HepG2 (cell line): ENCODE results near the gene HAUS1. TPM values are rescaled to one million over a fixed set of nuclear protein-coding genes. Genes with fewer than 3 reads are reported as not detected.
A peak's percentile ranks its signal among the peaks of the same experiment; 100 is the strongest.

Experiments
- BCL6 ChIP-seq: IDR thresholded peaks from 2 replicates; pipeline ENCODE4 v1.6.1; 2016; ENCODE audit warnings: missing genetic modification reagents, missing compliant biosample characterization
- CERS6 ChIP-seq: sonication (generic); formaldehyde crosslinking; IDR thresholded peaks from 2 replicates; pipeline ENCODE4 v1.5.0; 2020; ENCODE audit warnings: missing genetic modification reagents
- KDM3A ChIP-seq: IDR thresholded peaks from 2 replicates; pipeline ENCODE4 v1.6.1; 2018; ENCODE audit warnings: low read depth, missing compliant biosample characterization
- KLF13 ChIP-seq: sonication (generic); formaldehyde crosslinking; IDR thresholded peaks from 2 replicates; pipeline ENCODE4 v1.4.0; 2020; ENCODE audit warnings: mild to moderate bottlenecking, missing genetic modification reagents
- MAX ChIP-seq: IDR thresholded peaks from 2 replicates; pipeline ENCODE4 v1.6.1; 2012; ENCODE audit warnings: inconsistent platforms
- NCOA5 ChIP-seq: sonication (generic); formaldehyde crosslinking; IDR thresholded peaks from 2 replicates; pipeline ENCODE4 v1.4.0; 2020; ENCODE audit warnings: missing genetic modification reagents
- NFE2L2 ChIP-seq: fragments of 150-350 bp; IDR thresholded peaks from 2 replicates; pipeline ENCODE4 v1.6.1; 2014; ENCODE audit warnings: low read length
- NKX3-1 ChIP-seq: sonication (generic); formaldehyde crosslinking; IDR thresholded peaks from 2 replicates; pipeline ENCODE4 v1.5.0; 2020; ENCODE audit warnings: missing genetic modification reagents
- NPAS2 ChIP-seq: sonication (generic); formaldehyde crosslinking; IDR thresholded peaks from 2 replicates; pipeline ENCODE4 v1.8.0; 2022; ENCODE audit warnings: mild to moderate bottlenecking, missing genetic modification reagents, borderline replicate concordance
- RBAK ChIP-seq: sonication (generic); formaldehyde crosslinking; IDR thresholded peaks from 2 replicates; pipeline ENCODE4 v1.5.1; 2020; ENCODE audit warnings: mild to moderate bottlenecking, missing genetic modification reagents
- TAF15 ChIP-seq: fragments of 200-400 bp; formaldehyde crosslinking; IDR thresholded peaks from one replicate; pipeline ENCODE4 v1.6.1; 2018; ENCODE audit warnings: mild to moderate bottlenecking, low read depth, low read length; ENCODE audit not compliant: poor library complexity, severe bottlenecking
- TFAP4 ChIP-seq: sonication (generic); IDR thresholded peaks from 2 replicates; pipeline ENCODE4 v1.6.1; 2016; ENCODE audit warnings: low read depth, borderline replicate concordance
- ZBTB7B ChIP-seq: sonication (generic); formaldehyde crosslinking; IDR thresholded peaks from 2 replicates; pipeline ENCODE4 v1.4.0; 2020; ENCODE audit warnings: missing genetic modification reagents
- ZNF138 ChIP-seq: sonication (generic); formaldehyde crosslinking; IDR thresholded peaks from 2 replicates; pipeline ENCODE4 v1.5.0; 2020; ENCODE audit warnings: mild to moderate bottlenecking, low read depth, missing genetic modification reagents
- ZNF160 ChIP-seq: sonication (generic); formaldehyde crosslinking; IDR thresholded peaks from 2 replicates; pipeline ENCODE4 v1.8.0; 2022; ENCODE audit warnings: mild to moderate bottlenecking, inconsistent platforms, missing genetic modification reagents
- ZNF329 ChIP-seq: sonication (generic); formaldehyde crosslinking; IDR thresholded peaks from 2 replicates; pipeline ENCODE4 v1.9.0; 2021; ENCODE audit warnings: low read depth, mild to moderate bottlenecking, missing genetic modification reagents
- ZNF431 ChIP-seq: sonication (generic); formaldehyde crosslinking; IDR thresholded peaks from 2 replicates; pipeline ENCODE4 v1.9.0; 2022; ENCODE audit warnings: missing genetic modification reagents, low read depth, mild to moderate bottlenecking, borderline replicate concordance
- ZNF850 ChIP-seq: sonication (generic); formaldehyde crosslinking; conservative IDR thresholded peaks from 2 replicates; pipeline ENCODE4 v1.9.0; 2021; ENCODE audit warnings: mild to moderate bottlenecking, missing genetic modification reagents
- ZSCAN21 ChIP-seq: sonication (generic); formaldehyde crosslinking; IDR thresholded peaks from 2 replicates; pipeline ENCODE4 v1.8.0; 2022; ENCODE audit warnings: mild to moderate bottlenecking, missing genetic modification reagents, moderate library complexity, borderline replicate concordance
- polyA plus RNA-seq, 8 experiments: library from polyadenylated mRNA; depleted of rRNA in 3 of 8; stranded (reverse) in 7 of 8; unstranded in 1 of 8; fragments of >200 nt; fragmentation: Illumina TruSeq in 4 of 8; extraction: Trizol in 4 of 8; gene quantifications; 2 replicates each; pipeline versions ENCODE4 v1.2.1 to v1.2.3, GENCODE V29; 2011 to 2016; ENCODE audit warnings: low read depth in 4 of 8, missing spikeins in 1 of 8, mixed read lengths in 1 of 8; ENCODE audit not compliant: insufficient read depth in 1 of 8
- total RNA-seq, 5 experiments: library from RNA; depleted of rRNA; stranded (reverse); fragments of >200 nt; fragmentation: Illumina TruSeq; extraction: Trizol; gene quantifications; 2 replicates each; pipeline ENCODE4 v1.2.3, GENCODE V29; 2016; ENCODE audit warnings: low read depth in 1 of 5
- TF ChIP-seq, protein P1 (sequence below): sonication (generic); formaldehyde crosslinking; IDR thresholded peaks from 2 replicates; pipeline ENCODE4 v1.5.0; 2020; ENCODE audit warnings: mild to moderate bottlenecking, missing genetic modification reagents, borderline replicate concordance
- TF ChIP-seq, protein P2 (sequence below): sonication (generic); formaldehyde crosslinking; conservative IDR thresholded peaks from 2 replicates; pipeline ENCODE4 v1.5.0; 2020; ENCODE audit warnings: missing genetic modification reagents
- TF ChIP-seq, protein P3 (sequence below): sonication (generic); formaldehyde crosslinking; IDR thresholded peaks from 2 replicates; pipeline ENCODE4 v1.4.0; 2020; ENCODE audit warnings: missing genetic modification reagents

The HAUS1 gene
- total and polyA plus RNA-seq, 2 of the 13 experiments (the other 11 are each of a cell fraction or from before 2014, with no cell fraction given) = 20.6 to 59.2 TPM

DNA sequence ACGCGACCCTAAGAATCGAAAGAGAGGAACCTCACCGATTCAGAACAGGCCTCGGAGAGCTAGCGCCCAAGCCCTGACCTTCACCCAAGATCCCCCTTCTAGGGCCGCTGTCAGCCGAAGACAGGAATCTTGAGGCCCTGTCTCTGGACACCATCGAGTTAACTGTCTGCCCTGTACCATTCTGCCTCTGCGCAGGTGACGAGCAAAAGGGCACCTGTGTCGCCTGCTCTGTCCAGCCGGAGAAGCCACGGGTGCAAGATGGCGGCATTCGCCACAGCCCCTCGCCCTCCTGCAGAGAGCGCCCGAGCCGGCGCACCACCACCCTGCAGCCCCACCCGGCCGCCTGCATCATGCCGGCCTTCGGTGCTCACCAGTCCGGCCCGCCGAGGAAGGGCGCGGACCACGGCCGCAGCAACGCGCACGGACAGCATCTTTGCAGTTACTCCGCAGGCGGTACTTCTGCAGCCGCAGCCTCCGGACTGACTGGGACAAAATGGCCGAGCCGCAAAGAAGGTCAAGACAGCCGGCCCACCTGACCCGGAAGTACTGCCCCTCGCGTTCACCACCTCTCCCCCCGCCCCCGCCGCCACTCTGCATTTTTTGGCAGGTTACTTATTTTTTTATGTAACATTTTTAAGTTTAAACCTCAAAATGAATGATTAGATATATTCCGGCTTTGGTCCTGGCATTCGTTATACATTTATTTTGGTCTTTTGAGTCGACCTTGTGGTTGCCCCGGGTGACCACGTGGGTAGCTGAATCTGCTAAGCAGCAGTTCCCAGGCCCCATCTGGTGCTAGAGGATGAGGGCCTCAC lies 6.2 kb upstream of the HAUS1 start, which contains the start of gene ATP5F1A (continued):
- TF ChIP-seq CERS6 (CRISPR knock-in tag) (no peak), ZNF431 (no peak), KDM3A (CRISPR knock-in tag) (no peak), RBAK (no peak), ZNF160 (CRISPR knock-in tag) (peak; percentile 77; the same call in 1 of the 2 replicates), KLF13 (CRISPR knock-in tag) (0 out of 2 replicates have a peak, but pooled peaks have one; percentile 65), ZBTB7B (CRISPR knock-in tag) (peak; percentile 35; the same call in 1 of the 2 replicates), ZSCAN21 (CRISPR knock-in tag) (peak; percentile 39; the same call in 1 of the 2 replicates), NFE2L2 (no peak), ZNF138 (CRISPR knock-in tag) (no peak), NCOA5 (CRISPR knock-in tag) (no peak), BCL6 (CRISPR knock-in tag) (no peak), NKX3-1 (CRISPR knock-in tag) (peak; percentile 76; the same call in 1 of the 2 replicates), NPAS2 (CRISPR knock-in tag) (no peak), ZNF850 (CRISPR knock-in tag) (no peak), TAF15 (no peak), TFAP4 (peak; percentile 56; the same call in 1 of the 2 replicates), MAX (peak; percentile 93), ZNF329 (CRISPR knock-in tag) (0 out of 2 replicates have a peak, but pooled peaks have one; percentile 60)
- TF ChIP-seq, protein P1, sequence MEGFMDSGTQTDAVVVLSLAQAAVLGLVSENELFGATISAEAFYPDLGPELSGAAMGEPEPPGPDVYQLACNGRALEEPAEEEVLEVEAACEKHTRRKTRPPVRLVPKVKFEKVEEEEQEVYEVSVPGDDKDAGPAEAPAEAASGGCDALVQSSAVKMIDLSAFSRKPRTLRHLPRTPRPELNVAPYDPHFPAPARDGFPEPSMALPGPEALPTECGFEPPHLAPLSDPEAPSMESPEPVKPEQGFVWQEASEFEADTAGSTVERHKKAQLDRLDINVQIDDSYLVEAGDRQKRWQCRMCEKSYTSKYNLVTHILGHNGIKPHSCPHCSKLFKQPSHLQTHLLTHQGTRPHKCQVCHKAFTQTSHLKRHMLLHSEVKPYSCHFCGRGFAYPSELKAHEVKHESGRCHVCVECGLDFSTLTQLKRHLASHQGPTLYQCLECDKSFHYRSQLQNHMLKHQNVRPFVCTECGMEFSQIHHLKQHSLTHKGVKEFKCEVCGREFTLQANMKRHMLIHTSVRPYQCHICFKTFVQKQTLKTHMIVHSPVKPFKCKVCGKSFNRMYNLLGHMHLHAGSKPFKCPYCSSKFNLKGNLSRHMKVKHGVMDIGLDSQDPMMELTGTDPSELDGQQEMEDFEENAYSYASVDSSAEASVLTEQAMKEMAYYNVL = no peak
- TF ChIP-seq, protein P2, sequence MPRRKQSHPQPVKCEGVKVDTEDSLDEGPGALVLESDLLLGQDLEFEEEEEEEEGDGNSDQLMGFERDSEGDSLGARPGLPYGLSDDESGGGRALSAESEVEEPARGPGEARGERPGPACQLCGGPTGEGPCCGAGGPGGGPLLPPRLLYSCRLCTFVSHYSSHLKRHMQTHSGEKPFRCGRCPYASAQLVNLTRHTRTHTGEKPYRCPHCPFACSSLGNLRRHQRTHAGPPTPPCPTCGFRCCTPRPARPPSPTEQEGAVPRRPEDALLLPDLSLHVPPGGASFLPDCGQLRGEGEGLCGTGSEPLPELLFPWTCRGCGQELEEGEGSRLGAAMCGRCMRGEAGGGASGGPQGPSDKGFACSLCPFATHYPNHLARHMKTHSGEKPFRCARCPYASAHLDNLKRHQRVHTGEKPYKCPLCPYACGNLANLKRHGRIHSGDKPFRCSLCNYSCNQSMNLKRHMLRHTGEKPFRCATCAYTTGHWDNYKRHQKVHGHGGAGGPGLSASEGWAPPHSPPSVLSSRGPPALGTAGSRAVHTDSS (CRISPR knock-in tag) = no peak
- TF ChIP-seq, protein P3, sequence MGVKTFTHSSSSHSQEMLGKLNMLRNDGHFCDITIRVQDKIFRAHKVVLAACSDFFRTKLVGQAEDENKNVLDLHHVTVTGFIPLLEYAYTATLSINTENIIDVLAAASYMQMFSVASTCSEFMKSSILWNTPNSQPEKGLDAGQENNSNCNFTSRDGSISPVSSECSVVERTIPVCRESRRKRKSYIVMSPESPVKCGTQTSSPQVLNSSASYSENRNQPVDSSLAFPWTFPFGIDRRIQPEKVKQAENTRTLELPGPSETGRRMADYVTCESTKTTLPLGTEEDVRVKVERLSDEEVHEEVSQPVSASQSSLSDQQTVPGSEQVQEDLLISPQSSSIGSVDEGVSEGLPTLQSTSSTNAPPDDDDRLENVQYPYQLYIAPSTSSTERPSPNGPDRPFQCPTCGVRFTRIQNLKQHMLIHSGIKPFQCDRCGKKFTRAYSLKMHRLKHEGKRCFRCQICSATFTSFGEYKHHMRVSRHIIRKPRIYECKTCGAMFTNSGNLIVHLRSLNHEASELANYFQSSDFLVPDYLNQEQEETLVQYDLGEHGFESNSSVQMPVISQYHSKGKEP (CRISPR knock-in tag) = peak; percentile 67; the same call in 1 of the 2 replicates
